Mesendoderm (in vitro differentiated cells): ENCODE results near the gene RASA3.

Experiments
- DNase-seq: peaks from one replicate; pipeline ENCODE4 v3.0.0; 2013
- H2AK5ac ChIP-seq: 2 replicates; pipeline ENCODE4 v1.6.1; 2013; ENCODE audit warnings: low read length, inconsistent platforms
- H2BK120ac ChIP-seq: 2 replicates; pipeline ENCODE4 v1.6.1; 2013; ENCODE audit warnings: low read depth, mild to moderate bottlenecking, low read length, moderate library complexity, mixed read lengths
- H2BK15ac ChIP-seq: replicated peaks from 2 replicates; pipeline ENCODE4 v1.6.1; 2013; ENCODE audit warnings: low read depth, mild to moderate bottlenecking, moderate library complexity
- H2BK5ac ChIP-seq: 2 replicates; pipeline ENCODE4 v1.6.1; 2013; ENCODE audit warnings: low read length, inconsistent platforms
- H3K18ac ChIP-seq: 2 replicates; pipeline ENCODE4 v1.6.1; 2013; ENCODE audit warnings: mild to moderate bottlenecking, low read length, mixed read lengths
- H3K23ac ChIP-seq: one replicate; pipeline ENCODE4 v1.6.1; 2013; ENCODE audit warnings: low read length
- H3K27ac ChIP-seq: 2 replicates; pipeline ENCODE4 v1.5.1; 2013; ENCODE audit warnings: low read depth, mild to moderate bottlenecking, inconsistent platforms, low read length, moderate library complexity
- H3K27me3 ChIP-seq: 2 replicates; pipeline ENCODE4 v1.6.1; 2013; ENCODE audit warnings: low read length, control low read depth, mild to moderate bottlenecking, inconsistent platforms; ENCODE audit not compliant: insufficient read depth, poor library complexity
- H3K36me3 ChIP-seq: 2 replicates; pipeline ENCODE4 v1.6.1; 2013; ENCODE audit warnings: low read length, inconsistent platforms; ENCODE audit not compliant: control insufficient read depth, insufficient read depth
- H3K4ac ChIP-seq: one replicate; pipeline ENCODE4 v1.6.1; 2013; ENCODE audit warnings: low read depth, mild to moderate bottlenecking, low read length, moderate library complexity
- H3K4me1 ChIP-seq: 2 replicates; pipeline ENCODE4 v1.6.1; 2013; ENCODE audit warnings: low read depth, low read length, inconsistent platforms; ENCODE audit not compliant: control insufficient read depth
- H3K4me2 ChIP-seq: 2 replicates; pipeline ENCODE4 v1.6.1; 2013; ENCODE audit warnings: low read length
- H3K4me3 ChIP-seq: 2 replicates; pipeline ENCODE4 v1.5.1; 2013; ENCODE audit warnings: mild to moderate bottlenecking, low read length
- H3K56ac ChIP-seq: one replicate; pipeline ENCODE4 v1.6.1; 2013; ENCODE audit warnings: low read length
- H3K79me1 ChIP-seq: 2 replicates; pipeline ENCODE4 v1.6.1; 2013; ENCODE audit warnings: low read length, inconsistent platforms
- H3K79me2 ChIP-seq: 2 replicates; pipeline ENCODE4 v1.6.1; 2013; ENCODE audit warnings: mild to moderate bottlenecking, low read length; ENCODE audit not compliant: control insufficient read depth, insufficient read depth
- H3K9ac ChIP-seq: 2 replicates; pipeline ENCODE4 v1.6.1; 2013; ENCODE audit warnings: low read length, inconsistent platforms
- H4K5ac ChIP-seq: one replicate; pipeline ENCODE4 v1.6.1; 2013; ENCODE audit warnings: low read length
- H4K8ac ChIP-seq: one replicate; pipeline ENCODE4 v1.6.1; 2013; ENCODE audit warnings: low read depth, mild to moderate bottlenecking, control low read depth, low read length, moderate library complexity
- WGBS: extraction: QIAGEN DNeasy Blood & Tissue Kit; methylation state at CpG from one replicate; pipeline ENCODE4 v1.1.7; 2013; ENCODE audit warnings: low lambda C conversion rate, missing lambda C conversion rate; ENCODE audit not compliant: insufficient coverage; ENCODE audit errors: extremely low coverage; 5-methylcytosine and 5-hydroxymethylcytosine counted together

RASA3 gene

DNA sequence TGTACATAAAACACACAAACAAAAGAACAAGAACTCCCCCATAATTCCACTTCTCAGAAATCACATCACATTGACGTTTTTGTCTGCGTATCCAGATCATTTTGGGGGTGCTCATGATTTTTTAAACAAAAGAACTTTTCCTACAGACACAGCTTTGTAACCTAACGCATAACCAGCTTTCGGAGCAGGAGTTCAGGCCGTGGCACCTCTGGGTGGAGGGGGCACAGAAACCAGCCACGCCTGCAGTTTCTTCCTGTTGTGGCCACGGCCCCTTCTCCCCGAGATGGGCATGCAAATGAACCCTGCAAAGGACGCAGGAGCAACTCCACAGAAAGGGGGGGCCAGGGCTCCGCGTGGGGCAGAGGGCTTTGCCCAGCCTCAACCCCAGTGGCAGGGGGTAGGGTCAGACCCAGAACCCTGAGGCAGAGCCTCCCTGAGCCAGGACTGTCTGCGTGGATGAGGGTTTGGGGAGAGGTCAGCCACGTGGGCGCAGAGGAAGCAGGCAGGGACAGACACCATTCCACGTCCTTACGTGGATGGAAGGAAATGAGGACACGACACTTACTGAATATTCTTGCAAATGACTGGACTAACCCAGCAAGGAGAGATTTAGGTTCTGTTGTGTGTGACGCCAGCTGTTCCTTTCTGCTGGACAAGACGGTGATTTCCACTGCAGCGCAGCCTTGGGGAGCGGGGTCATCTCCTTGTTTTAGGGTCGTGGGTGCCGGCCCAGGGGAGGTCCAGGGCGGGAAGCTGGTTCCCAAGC lies 64.4 kb downstream of the RASA3 start:
- H3K4ac ChIP-seq: no peak overlapping the region
- H2BK5ac ChIP-seq: no peak overlapping the region
- H3K56ac ChIP-seq: no peak overlapping the region
- H3K4me3 ChIP-seq: no peak overlapping the region
- H3K79me2 ChIP-seq: no peaks in the 10 kb centered on the region
- no peak overlapping the region for H2AK5ac ChIP-seq
- H3K4me1 ChIP-seq: peaks cover 9% of the 10 kb centered on the region
- no peak overlapping the region for H2BK15ac ChIP-seq
- H3K9ac ChIP-seq: no peak overlapping the region
- no peak overlapping the region for H2BK120ac ChIP-seq
- no peaks in the 10 kb centered on the region for H3K36me3 ChIP-seq
- no peak overlapping the region for H3K27ac ChIP-seq
- no CpG with 5 or more reads among the region's 24 CpGs for WGBS
- no peak overlapping the region for H4K8ac ChIP-seq
- H3K27me3 ChIP-seq: no peaks in the 10 kb centered on the region
- no peak overlapping the region for H3K4me2 ChIP-seq
- H3K23ac ChIP-seq: no peak overlapping the region
- no peak overlapping the region for H3K18ac ChIP-seq
- no peak overlapping the region for H4K5ac ChIP-seq
- peaks cover 5% of the 10 kb centered on the region for H3K79me1 ChIP-seq
- DNase-seq: no peak

DNA sequence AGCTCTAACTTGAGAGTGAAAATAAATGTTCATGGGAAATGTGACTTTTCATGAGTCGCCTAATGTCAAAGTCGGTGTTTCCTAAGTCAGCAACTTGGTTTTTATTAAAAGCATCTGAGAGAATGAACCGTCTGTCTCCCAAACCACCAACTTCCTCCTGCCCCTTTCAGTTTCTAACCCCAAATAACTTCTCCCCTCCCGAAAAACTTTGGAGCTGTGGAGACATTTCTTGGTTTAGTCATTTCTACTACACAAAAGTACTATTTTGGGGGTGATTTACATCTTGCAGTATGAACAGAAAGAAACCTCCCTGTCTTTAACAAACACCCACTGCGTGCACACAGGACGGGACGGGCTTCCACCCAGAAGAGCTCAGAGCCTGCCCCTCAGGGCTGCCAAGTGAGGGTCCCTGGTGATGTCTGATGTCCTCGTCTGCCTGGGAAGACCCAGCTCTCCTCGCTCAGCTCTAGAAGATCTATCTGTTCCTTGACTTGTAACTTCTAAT lies 65.0 kb downstream of the RASA3 start:
- no peak for DNase-seq
- Histone ChIP-seq H4K5ac (no peak overlapping the region), H3K27ac (no peak overlapping the region)

GRCh38 chr13:114066956-114067355 lies 65.5 kb downstream of the RASA3 start:
- H2BK120ac ChIP-seq: no peak overlapping the region
- no peak overlapping the region for H4K5ac ChIP-seq
- H2BK15ac ChIP-seq: no peak overlapping the region
- H3K27me3 ChIP-seq: no peaks in the 10 kb centered on the region
- no peaks in the 10 kb centered on the region for H3K36me3 ChIP-seq
- no peak overlapping the region for H3K4me2 ChIP-seq
- no peak overlapping the region for H3K18ac ChIP-seq
- H3K27ac ChIP-seq: no peak overlapping the region
- H3K79me2 ChIP-seq: peaks cover 1% of the 10 kb centered on the region
- no peak overlapping the region for H3K56ac ChIP-seq
- H3K79me1 ChIP-seq: peaks cover 9% of the 10 kb centered on the region
- no CpG with 5 or more reads among the region's 7 CpGs for WGBS
- H3K9ac ChIP-seq: no peak overlapping the region
- H3K4me3 ChIP-seq: no peak overlapping the region
- peaks cover 9% of the 10 kb centered on the region for H3K4me1 ChIP-seq
- DNase-seq: no peak
- no peak overlapping the region for H2AK5ac ChIP-seq
- H3K23ac ChIP-seq: no peak overlapping the region
- H4K8ac ChIP-seq: no peak overlapping the region
- H2BK5ac ChIP-seq: no peak overlapping the region
- no peak overlapping the region for H3K4ac ChIP-seq

More for the DNA sequence above, 65.0 kb downstream of the RASA3 start:
- Histone ChIP-seq H3K79me1 (peaks cover 7% of the 10 kb centered on the region), H2BK15ac (no peak overlapping the region), H4K8ac (no peak overlapping the region), H3K36me3 (no peaks in the 10 kb centered on the region), H3K9ac (no peak overlapping the region), H3K56ac (no peak overlapping the region), H3K4me2 (no peak overlapping the region), H3K79me2 (peaks cover 1% of the 10 kb centered on the region), H3K18ac (no peak overlapping the region), H2BK120ac (no peak overlapping the region), H2AK5ac (no peak overlapping the region), H3K23ac (no peak overlapping the region), H2BK5ac (no peak overlapping the region), H3K4me1 (peaks cover 9% of the 10 kb centered on the region), H3K27me3 (no peaks in the 10 kb centered on the region), H3K4me3 (no peak overlapping the region), H3K4ac (no peak overlapping the region)
- no CpG with 5 or more reads among the region's 9 CpGs for WGBS

- no peak for DNase-seq
- Histone ChIP-seq H3K4me2 (no peak overlapping the region), H3K79me1 (peaks cover 12% of the 10 kb centered on the region), H2BK15ac (no peak overlapping the region), H4K8ac (no peak overlapping the region), H4K5ac (no peak overlapping the region), H2BK120ac (no peak overlapping the region), H3K27me3 (no peaks in the 10 kb centered on the region), H2BK5ac (no peak overlapping the region), H3K4ac (no peak overlapping the region), H3K27ac (peak overlapping the region; percentile 94), H3K36me3 (no peaks in the 10 kb centered on the region), H3K9ac (no peak overlapping the region), H3K4me3 (no peak overlapping the region), H3K79me2 (peaks cover 1% of the 10 kb centered on the region), H3K23ac (no peak overlapping the region), H3K56ac (no peak overlapping the region), H3K18ac (no peak overlapping the region), H3K4me1 (peaks cover 9% of the 10 kb centered on the region), H2AK5ac (no peak overlapping the region)
- WGBS: no CpG with 5 or more reads among the region's 35 CpGs
These were observed 66.3 kb downstream of the RASA3 start for GRCh38 chr13:114065926-114066774.

DNA sequence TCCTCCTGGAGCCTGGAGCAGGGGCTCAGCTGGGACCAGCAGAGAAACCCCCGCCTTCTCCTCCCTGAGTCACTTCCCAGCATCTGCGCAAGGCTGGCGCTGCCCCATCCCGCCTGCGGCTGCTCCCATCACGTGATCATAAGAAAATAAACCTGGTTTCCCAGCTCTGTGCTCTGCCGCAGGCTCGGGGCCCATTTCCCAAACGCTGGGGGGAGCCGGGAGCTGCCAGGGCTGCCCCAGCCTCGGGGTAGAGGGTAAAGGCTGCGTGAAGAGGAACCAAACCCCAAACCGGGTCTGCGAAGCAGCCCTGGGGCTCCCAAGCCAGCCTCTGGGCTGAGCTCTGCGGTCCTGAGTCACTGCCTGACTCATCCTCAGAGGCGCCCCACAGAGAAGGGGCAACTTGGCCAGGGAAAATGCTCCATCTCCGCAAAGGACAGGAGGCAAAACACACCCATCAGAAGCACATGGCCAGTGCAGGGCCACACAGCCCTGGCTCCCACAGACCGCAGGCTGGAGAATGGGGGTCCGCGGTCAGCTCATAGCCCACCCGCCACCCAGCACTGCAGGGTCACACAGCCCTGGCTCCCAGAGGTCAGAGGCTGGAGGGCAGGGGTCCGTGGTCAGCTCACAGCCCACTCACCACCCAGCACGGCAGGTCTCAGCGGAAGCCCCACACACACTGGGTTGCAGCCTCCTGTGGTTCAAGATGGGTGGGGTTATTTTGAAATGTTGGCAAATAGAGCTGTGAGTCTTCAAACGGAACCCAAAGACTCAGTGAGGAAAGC lies 67.1 kb downstream of the RASA3 start:
- no peak overlapping the region for H2BK15ac ChIP-seq
- peak overlapping the region; percentile 28 for H2AK5ac ChIP-seq
- no peak overlapping the region for H3K4me3 ChIP-seq
- H4K5ac ChIP-seq: peak overlapping the region; percentile 66
- H2BK5ac ChIP-seq: peak overlapping the region; percentile 61
- no peak overlapping the region for H4K8ac ChIP-seq
- H3K27me3 ChIP-seq: no peaks in the 10 kb centered on the region
- peak overlapping the region; percentile 59 for H3K9ac ChIP-seq
- H3K4me2 ChIP-seq: peak overlapping the region; percentile 43
- H3K27ac ChIP-seq: peak overlapping the region; percentile 94
- H3K18ac ChIP-seq: peak overlapping the region; percentile 91
- peak; percentile 95 for DNase-seq
- peaks cover 12% of the 10 kb centered on the region for H3K79me1 ChIP-seq
- WGBS: no CpG with 5 or more reads among the region's 25 CpGs
- no peaks in the 10 kb centered on the region for H3K36me3 ChIP-seq
- H3K4ac ChIP-seq: peak overlapping the region; percentile 83
- H3K56ac ChIP-seq: peak overlapping the region; percentile 84
- no peak overlapping the region for H3K23ac ChIP-seq
- peaks cover 9% of the 10 kb centered on the region for H3K4me1 ChIP-seq
- peaks cover 1% of the 10 kb centered on the region for H3K79me2 ChIP-seq
- H2BK120ac ChIP-seq: peak overlapping the region; percentile 5
